Testis (tissue), 2 donors: ENCODE measurements around the gene BEST2.

Experiments
- POLR2A ChIP-seq: fragments of 450-650 bp; IDR thresholded peaks from one replicate; pipeline ENCODE4 v1.6.1; 2017; ENCODE audit warnings: antibody characterized with exemption, mild to moderate bottlenecking, moderate library complexity
- TF ChIP-seq, protein P1 (sequence below), 3 experiments: fragments of 450-650 bp in 2 of 3; fragments of 200-600 bp in 1 of 3; sonication (generic) in 1 of 3; IDR thresholded peaks; one replicate each; pipeline ENCODE4 v1.5.1; 2016 to 2019; ENCODE audit warnings: antibody characterized with exemption in 3 of 3, mild to moderate bottlenecking in 2 of 3, moderate library complexity in 1 of 3

DNA sequence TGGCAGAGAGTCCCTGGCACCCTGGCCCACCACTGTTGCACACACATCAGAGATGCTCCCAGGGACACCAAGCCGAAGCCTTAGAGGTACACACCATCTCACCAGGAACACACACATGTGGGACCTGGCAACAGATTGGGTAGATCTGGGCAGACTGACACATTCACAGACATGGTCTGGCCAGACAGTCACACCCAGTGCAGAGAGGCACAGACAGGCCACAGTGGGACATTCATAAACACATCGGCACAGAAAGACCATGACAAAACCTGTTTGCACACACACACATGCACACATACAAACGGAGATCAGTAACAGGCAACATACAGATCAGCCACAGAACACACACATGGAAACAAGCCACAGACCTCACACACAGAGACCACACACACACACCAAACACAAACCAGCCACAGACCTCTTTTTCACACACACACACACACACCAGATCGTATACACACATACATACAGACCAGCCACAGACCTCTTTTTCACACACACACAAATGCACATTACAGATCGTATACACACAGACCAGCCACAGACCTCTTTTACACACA is 33.4 kb downstream of the BEST2 start:
- no peak for TF ChIP-seq POLR2A
- TF ChIP-seq, protein P1, sequence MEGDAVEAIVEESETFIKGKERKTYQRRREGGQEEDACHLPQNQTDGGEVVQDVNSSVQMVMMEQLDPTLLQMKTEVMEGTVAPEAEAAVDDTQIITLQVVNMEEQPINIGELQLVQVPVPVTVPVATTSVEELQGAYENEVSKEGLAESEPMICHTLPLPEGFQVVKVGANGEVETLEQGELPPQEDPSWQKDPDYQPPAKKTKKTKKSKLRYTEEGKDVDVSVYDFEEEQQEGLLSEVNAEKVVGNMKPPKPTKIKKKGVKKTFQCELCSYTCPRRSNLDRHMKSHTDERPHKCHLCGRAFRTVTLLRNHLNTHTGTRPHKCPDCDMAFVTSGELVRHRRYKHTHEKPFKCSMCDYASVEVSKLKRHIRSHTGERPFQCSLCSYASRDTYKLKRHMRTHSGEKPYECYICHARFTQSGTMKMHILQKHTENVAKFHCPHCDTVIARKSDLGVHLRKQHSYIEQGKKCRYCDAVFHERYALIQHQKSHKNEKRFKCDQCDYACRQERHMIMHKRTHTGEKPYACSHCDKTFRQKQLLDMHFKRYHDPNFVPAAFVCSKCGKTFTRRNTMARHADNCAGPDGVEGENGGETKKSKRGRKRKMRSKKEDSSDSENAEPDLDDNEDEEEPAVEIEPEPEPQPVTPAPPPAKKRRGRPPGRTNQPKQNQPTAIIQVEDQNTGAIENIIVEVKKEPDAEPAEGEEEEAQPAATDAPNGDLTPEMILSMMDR (IDR thresholded peaks at IDR 0.05) = no peak
